GM18526 (cell line): Measurements from ENCODE around the gene SVBP.

ENCODE experiments used
- POLR2A ChIP-seq: IDR thresholded peaks from 3 replicates; pipeline ENCODE4 v1.6.1; 2011; ENCODE audit not compliant: insufficient read length; ENCODE audit errors: extremely low read depth

SVBP gene

GRCh38 chr1:42759114-42759513, 58.1 kb downstream of the SVBP start:
- no peak for TF ChIP-seq POLR2A

GRCh38 chr1:42758641-42759040, 58.6 kb downstream of the SVBP start:
- TF ChIP-seq POLR2A = no peak

- TF ChIP-seq POLR2A = no peak
Observed at GRCh38 chr1:42757892-42758275, 59.3 kb downstream of the SVBP start.
